ENCODE data around the gene CDH12.

DNA sequence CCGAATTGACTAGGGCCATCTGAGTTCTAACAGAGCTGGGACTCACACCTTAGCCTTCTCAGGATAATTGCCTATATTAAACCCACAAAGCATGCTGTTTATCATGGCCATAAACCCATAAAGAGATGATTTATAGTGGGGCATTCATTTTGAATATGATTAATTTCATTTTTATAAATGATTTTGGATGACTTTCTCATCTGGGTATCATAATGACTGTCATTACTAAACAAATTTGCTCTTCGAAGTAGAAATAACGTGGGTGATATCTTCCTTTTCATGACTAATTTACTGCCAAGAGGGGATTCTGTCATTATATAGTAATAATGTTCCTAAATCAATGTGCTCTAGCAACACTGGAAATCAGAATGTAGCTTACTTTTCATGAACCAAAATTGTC lies 498.2 kb downstream of the CDH12 start:
- TF ChIP-seq, protein P1, sequence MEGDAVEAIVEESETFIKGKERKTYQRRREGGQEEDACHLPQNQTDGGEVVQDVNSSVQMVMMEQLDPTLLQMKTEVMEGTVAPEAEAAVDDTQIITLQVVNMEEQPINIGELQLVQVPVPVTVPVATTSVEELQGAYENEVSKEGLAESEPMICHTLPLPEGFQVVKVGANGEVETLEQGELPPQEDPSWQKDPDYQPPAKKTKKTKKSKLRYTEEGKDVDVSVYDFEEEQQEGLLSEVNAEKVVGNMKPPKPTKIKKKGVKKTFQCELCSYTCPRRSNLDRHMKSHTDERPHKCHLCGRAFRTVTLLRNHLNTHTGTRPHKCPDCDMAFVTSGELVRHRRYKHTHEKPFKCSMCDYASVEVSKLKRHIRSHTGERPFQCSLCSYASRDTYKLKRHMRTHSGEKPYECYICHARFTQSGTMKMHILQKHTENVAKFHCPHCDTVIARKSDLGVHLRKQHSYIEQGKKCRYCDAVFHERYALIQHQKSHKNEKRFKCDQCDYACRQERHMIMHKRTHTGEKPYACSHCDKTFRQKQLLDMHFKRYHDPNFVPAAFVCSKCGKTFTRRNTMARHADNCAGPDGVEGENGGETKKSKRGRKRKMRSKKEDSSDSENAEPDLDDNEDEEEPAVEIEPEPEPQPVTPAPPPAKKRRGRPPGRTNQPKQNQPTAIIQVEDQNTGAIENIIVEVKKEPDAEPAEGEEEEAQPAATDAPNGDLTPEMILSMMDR (IDR thresholded peaks at IDR 0.05): no peak
- no peak for TF ChIP-seq POLR2AphosphoS5 (IDR thresholded peaks at IDR 0.05)
